HG03139 (cell line): ENCODE results near the gene FERMT3.

Experiments
- ATAC-seq: cut with Tn5 transposase; IDR thresholded peaks from one replicate; pipeline ENCODE4 v1.9.1; 2021; ENCODE audit not compliant: unreplicated experiment

FERMT3 gene

DNA sequence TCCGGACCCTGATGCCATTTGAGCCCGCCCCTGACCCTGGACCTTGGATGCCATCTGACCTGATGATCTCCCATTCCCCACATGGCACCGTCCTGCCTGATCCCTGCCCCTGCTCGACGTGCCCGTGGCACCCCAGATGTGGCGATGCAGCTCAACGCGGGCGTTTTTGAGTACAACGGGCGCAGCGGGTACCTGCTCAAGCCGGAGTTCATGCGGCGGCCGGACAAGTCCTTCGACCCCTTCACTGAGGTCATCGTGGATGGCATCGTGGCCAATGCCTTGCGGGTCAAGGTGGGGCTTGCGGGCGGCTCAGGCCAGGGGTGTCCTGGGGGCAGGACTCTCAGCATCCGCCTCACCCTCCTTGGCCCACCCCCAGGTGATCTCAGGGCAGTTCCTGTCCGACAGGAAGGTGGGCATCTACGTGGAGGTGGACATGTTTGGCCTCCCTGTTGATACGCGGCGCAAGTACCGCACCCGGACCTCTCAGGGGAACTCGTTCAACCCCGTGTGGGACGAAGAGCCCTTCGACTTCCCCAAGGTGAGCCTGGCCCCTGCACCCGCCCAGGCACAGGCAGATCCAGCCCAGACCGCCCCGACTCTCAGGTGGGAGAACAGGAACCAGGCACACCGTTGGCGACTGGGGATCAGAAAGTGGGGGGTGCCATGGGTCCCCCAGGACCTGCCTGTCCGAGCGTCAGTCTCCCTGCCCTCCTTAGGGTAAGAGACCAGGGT is 55.9 kb downstream of the FERMT3 start:
- no peak for ATAC-seq

DNA sequence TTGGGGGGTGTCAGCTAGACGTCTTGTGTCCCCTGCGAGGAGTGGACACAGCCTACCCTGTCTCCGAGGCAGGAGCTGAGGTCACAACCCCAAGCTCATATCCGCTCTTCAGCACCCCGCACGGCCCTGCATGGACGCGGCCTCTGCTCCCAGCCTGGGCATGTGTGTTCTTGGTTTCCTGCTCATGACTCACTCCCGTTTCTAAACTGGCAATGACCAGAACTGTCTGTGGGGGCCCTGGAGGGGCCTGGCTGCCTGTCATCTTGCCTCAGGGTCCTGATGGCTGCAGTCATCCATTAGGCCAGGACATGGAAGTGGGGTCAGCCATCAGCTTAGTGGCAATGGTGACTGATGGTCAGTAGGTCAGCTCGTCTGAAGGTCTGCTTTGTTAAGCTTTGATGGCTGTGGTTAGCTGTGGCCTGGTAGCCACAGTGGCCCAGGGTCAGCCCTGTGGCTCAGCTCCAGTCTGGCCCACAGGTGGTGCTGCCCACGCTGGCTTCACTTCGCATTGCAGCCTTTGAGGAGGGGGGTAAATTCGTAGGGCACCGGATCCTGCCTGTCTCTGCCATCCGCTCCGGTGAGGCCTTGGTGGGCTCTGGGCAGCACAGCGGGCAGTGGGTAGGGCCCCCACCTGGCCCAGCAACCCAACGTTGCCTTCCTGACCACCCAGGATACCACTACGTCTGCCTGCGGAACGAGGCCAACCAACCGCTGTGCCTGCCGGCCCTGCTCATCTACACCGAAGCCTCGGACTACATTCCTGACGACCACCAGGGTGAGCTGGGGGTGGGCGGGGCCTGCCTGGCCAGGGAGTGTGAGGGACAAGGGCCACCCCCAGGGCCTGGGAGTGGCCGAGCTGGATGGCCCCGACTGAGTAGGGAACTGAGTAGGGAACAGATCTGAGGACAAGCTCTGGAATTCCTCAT is 56.8 kb downstream of the FERMT3 start:
- no peak for ATAC-seq

DNA sequence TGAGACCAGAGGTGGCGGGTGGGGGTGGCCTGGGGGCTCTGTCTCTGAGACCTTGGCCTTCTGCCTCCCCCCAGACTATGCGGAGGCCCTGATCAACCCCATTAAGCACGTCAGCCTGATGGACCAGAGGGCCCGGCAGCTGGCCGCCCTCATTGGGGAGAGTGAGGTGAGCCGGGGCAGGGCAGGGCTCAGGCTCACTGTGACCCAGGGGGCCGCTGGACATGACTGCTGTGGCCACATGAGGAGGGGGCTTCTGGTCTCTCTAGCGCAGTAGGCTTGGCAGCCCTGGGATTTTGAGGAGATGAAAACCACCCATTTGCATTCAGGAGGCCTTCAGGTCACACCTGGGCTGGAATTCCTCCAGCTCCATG is 57.4 kb downstream of the FERMT3 start:
- no peak for ATAC-seq

DNA sequence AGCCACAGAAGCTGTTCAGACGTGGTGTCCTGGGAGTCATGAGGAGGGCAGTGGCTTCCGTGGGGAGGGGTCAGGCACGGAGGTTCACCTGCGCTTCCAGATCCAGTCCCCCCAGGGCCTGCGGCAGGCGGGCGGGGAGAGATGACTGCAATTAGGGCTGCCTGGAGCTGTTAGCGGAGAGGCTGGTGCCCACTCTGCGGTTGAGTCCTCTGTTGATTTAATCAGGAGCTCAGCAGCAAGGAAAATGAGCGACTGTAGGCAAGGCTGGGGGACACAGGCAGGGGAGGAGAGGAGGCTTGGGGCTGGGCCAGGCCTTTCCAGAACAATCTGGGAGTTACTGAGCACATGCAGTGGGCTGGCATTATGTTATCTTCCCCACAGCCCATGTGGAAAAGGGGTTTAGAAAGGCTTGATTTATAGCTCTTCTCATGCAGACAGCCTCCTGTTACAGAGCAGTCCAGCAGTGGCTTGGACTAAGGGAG is 57.9 kb downstream of the FERMT3 start:
- no peak for ATAC-seq

DNA sequence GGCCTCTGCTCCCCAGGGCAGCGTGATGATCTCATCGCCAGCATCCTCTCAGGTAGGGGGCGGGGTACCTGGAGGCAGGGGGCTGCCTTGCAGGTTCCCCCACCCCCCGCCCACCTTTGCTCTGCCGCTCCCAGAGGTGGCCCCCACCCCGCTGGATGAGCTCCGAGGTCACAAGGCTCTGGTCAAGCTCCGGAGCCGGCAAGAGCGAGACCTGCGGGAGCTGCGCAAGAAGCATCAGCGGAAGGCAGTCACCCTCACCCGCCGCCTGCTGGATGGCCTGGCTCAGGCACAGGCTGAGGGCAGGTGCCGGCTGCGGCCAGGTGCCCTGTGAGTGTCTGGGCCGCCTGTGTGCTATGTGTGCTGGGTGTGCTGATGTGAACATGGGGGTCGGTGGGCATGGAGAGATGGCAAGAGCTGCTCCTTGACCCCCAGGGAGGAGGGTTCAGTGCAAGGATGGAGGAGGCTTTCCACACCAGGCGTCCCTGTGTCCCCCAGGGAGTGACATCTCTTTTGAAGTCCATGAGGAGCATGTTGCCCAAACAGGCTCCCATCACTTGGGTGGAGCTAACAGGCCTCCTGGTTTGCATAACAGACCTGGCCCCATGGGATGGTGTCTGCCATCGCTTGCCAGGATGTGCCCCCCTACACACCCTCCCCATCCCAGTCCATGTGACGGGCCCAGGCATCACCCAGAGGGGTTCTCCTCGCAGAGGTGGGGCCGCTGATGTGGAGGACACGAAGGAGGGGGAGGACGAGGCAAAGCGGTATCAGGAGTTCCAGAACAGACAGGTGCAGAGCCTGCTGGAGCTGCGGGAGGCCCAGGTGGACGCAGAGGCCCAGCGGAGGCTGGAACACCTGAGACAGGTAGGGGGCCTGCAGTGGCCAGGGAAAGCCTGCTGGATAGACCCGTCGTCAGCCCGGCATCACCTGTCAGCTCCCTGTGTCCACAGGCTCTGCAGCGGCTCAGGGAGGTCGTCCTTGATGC is 58.9 kb downstream of the FERMT3 start:
- no peak for ATAC-seq

DNA sequence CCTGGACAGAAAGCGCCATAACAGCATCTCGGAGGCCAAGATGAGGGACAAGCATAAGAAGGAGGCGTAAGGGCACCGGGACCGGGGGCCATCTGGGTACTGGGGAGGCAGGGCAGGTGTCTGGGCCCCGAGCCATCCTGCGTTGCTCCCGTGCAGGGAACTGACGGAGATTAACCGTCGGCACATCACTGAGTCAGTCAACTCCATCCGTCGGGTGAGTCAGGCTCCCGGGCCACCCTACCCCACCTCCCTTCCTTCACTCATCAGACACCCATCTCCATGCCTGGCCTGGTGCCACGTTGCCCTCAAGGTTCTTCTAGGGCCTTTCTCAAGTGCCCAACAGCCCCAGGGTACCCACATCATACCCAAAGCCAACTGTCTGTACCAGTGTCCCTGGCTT is 59.8 kb downstream of the FERMT3 start:
- ATAC-seq = no peak

DNA sequence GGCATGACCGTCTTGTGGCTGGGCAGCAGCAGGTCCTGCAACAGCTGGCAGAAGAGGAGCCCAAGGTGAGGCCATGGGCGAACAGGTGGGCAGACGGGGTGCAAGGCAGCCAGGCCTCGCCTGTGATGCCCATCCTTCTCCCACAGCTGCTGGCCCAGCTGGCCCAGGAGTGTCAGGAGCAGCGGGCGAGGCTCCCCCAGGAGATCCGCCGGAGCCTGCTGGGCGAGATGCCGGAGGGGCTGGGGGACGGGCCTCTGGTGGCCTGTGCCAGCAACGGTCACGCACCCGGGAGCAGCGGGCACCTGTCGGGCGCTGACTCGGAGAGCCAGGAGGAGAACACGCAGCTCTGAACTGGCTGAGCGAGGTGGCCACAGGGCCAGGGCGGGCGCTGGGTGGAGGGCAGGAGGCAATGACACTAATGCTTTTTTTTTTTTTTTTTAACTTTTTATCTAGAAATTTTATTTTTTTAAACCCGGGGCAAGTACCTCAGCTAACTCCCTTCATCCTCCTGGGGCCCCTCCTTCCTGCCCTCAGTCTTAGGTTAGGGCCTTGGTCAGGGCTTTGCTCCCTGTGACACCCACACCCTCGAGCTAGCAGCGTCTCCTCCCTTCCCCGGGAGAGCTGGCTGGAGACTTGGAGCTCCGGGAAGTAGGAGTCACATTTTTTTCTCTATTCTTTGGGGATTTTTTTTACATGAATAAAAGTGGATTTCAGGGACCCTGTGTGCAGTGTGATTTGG is 60.9 kb downstream of the FERMT3 start:
- no peak for ATAC-seq

DNA sequence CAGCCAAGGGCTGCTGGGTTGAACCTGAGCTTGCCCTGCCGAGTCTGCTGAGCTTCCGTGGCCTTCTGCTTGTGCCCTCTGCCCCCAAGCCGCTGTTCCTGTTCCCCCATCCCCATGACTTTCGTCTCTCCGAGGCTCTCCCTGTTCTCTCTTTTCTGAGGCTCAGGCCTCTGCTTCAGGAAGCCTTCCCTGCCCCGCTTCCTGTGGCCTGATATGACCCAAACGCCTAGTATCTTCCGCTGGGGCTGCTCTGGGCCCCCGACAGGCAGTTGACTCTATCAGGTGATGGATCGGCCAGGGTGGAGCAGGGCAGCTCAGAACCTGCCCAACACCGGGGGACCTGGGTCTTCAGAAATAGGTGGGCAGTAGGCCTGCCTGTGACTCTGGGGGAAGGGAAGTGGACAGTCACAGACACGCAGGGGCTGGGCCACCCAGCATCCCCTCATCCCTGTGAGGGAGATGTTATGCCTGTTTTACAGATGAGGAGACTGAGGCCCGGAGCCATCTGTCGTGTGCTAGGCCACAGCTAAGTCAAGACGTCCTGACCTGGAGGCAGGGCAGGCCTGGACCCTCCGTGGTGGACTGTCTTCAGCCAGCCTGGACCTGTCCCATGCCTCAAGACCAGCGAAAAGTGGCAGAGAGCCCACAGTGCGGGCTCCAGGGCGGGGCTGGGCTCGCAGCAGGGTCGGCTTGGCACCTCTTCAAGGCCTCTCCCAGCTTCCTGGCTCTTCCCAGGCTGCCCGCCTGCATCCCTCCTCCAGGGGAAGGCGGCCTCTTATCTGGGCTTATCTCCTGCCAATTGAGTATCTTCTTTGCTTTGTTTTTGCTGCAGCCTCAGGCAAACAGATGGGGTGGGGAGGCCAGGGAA is 61.7 kb downstream of the FERMT3 start:
- no peak for ATAC-seq

DNA sequence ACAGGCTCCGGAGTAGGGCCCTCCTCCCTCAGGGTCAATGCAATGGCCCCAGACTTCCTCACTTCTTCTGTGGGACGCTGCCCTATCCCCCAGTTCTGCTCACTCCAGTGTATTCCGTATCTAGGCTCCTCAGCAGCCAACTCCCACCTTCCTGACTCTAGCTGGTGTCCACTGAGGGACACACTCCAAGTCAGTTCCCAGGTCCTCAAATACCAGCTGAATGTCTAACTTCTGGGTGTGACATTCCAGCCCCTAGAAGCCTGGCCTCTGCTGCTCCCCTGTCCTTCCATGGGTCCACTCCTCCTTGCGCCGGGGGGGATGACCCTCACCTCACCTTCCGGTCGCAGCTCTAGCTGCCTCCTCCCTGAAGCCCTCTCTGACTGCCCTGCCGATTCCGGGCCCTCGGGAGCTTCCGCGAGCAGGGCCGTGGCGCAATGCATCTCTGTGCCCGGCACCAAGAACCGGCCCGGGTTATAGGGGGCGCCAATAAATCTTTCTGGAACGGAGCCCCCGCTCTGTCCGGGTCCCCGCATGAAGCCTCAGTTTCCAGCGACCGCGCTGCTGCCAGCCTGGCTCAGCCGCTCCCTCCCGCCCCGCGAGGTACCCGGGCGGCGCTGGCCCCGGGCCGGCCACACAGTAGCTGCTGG is 62.5 kb downstream of the FERMT3 start:
- no peak for ATAC-seq

DNA sequence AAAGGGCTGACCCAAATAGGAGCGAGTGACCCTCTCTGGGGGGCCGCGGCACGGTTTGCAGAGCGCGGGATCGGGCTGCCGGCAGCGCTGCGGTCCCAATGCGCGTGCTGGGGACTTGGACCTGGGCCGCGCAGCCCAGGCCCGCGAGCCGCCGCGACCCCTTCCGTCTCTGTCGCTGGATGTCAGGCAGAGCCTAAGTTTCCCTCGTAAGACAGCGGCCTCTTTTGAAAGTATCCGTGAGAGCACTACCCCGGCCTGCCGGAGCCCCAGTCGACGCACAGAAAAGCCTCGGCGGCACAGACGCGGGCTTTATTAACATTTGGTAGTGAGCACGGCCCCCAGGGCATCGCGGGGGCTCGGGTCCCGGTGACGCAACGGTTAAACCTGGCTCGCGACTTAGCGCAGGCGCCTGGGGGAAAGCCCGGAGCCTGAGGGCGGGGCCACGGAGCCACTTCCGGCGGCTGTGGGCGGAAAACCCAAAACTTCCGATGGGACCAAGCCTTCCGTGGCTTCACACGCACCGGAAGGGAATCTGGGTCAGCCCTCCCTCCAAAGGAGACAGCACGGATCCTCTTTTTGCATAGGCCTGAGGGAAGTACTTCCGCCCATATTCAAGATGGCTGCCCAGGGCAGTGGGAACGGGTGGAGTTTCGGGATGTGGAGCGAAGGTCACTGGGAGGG is 63.2 kb downstream of the FERMT3 start:
- ATAC-seq = peak; percentile 56
